GM21737 (cell line): ENCODE measurements around the gene KLHL22.

ENCODE experiments used
- ATAC-seq: cut with Tn5 transposase; IDR thresholded peaks from one replicate; pipeline ENCODE4 v1.9.1; 2021; ENCODE audit warnings: mild to moderate bottlenecking, moderate library complexity; ENCODE audit not compliant: unreplicated experiment

Gene KLHL22

DNA sequence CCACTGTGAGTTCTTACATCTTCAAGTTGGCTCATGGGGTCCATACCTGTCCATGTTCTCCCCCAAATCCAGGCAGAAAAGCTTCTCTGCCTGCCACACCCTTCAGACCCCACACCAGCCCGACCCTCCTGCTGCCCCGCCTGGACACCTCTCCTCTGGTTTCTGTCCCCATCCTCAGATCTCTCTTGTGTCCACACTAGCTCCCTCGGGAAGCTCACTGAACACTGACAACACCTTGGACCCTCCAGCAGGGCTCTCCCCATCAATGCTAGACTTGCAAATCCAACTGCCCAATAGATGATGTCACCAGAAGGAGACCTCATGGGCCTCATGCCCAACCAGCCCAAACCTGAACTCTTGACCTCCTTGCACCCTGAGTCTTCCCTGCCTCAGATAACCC lies 60.8 kb downstream of the KLHL22 start:
- no peak for ATAC-seq

DNA sequence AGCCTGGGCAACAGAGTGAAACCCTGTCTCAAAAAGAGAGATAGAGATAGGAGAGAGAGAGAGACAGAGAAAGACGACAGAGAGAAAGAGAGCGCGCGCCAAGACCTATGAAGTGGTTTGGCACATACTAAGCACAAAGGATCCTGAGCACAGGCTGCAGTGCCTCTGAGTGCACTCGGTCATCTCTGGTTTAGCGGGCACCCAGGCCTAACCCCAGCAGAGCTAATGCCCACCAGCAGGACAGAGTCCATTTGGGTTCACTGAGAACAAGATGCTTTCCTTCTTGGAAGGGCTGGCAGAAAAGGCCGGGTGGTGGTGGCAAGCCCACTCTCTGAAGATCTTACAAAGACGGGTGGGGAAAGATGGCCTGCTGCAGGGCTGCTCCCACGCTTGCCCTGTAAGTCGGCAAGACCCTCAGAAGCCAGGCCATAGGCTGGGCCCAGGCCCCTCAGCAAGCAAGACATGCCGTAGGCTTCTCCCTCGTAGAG lies 61.3 kb downstream of the KLHL22 start:
- no peak for ATAC-seq

DNA sequence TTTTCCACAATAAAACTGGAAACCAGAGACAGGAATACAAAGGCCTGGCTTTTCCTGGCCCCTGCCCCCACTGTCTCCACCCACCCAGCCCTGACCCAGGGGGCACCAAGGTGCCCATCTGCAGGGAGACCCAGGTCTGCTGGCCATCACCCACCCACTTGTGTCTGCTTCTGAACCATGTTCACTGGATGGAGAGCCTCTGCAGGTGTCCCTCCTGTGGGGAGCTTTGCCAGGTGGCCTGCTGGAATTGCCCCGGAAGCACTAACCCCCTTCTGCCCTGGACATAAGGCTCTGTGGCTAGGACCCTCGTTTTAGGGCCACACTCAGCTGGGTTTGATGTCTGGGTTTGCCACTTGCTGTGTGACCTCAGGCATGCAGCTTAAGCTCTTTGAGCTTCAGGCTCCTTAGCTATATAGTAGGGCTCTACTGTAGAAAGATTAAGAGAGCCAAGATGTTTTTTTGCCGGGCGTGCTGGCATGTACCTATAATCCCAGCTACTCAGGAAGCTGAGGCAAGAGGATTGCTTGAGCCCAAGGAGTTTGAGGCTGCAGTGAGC lies 61.8 kb downstream of the KLHL22 start:
- no peak for ATAC-seq

DNA sequence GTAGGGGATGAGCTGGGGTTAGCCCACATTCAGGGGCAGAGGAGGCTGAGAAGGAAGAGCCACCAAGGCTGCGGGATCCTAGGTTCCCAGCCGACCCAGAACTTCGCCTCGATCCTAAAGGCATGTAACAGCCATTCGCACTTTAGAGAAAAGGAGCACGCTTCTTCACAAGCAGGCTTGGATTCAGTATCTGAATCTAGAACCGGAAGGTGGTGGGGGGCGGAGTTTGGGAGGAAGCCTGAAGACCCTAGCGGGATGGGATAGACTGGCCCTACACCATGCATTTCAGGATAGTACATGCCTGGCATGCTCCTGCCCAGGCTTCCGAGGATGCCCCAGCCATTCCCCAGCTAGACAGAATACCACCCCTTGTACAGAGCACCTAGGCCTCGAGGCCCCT lies 62.4 kb downstream of the KLHL22 start:
- ATAC-seq = no peak

DNA sequence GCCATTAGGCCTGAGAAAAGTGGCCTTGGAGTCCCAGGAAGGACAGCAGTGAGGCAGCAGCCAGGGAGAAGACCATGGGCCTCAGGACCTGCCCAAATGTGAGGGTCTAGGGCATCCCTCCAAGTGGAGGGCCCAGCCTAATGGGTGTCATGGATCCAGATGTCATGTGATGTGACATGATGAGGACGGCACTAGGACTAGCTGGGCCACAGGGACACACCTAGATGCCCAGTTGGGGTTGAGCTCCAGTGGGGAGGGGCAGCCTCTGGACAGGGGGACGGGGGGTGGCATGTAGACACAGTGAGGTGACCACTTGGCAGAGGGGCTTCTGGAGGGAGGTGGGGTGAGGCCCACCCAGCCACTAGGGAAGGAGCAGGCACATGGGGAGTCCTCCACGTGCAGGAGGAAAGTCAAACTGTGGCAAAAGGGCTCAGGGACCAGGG lies 63.3 kb downstream of the KLHL22 start:
- no peak for ATAC-seq

DNA sequence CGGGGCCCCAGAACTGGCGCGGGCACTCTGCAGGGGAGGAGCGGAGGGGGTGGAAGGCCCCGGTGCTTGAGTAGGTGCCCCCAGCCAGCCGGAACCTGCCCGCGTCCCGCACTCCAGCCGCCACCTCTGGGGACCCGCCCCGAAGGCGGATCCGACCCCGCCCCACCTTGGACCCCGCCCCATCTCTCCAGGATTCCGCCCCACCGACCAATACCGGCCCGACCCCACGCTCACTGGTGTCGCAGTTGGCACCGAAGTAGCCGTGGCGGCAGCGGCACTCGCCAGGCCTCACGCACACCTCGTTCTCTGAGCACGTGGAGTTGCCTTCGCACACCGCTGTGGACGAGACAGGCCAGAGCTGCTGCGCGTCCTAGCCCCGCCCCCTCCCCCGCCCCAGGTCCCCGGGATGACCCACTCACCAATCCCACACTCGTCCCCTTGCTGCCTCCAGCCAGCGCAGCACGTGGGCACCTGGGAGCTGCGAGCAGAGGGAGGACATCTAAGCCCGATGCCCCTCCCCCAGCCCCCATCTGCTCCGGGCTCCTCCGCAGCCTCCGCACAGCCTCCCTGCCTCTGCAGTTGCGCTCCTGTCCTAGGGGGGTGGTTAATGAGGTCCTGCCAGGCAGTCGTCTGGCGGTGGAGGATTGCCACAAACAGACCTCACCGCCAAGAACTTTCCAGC lies 63.9 kb downstream of the KLHL22 start:
- no peak for ATAC-seq

DNA sequence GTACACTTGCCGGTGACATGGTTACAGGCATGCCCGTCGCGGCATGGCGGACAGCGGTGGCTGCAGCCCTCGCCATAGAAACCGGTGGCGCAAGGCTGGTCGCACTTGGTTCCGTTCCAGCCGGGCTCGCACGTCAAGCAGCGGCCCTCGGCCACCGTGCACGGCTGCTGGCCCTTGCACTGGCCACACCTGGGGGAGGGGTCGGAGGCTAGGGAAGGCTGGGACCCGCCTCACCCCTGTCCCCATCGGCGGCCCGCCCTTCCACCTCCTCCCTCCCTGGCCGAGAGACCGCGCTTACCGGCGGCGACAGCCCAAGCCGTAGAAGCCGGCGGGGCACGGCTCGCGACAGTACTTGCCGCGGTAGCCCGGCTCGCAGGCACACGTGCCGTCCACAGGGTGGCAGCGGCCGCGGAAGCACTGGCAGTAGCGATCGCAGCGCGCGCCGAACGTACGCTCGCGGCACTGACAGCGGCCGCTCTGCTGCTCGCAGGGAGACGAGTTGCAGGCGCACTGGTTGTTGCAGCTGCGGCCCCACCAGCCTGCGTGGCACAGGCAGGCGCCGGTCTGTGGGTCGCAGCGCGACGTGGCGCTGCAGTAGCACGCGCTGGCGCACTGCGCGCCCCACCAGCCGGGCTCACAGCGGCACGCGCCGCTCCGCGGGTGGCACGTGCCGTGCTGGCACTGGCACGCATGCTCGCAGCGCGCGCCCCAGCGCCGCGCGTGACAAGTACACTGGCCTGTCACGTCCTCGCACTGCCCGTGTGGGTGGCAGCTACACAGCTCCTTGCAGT lies 64.7 kb downstream of the KLHL22 start:
- ATAC-seq = no peak

DNA sequence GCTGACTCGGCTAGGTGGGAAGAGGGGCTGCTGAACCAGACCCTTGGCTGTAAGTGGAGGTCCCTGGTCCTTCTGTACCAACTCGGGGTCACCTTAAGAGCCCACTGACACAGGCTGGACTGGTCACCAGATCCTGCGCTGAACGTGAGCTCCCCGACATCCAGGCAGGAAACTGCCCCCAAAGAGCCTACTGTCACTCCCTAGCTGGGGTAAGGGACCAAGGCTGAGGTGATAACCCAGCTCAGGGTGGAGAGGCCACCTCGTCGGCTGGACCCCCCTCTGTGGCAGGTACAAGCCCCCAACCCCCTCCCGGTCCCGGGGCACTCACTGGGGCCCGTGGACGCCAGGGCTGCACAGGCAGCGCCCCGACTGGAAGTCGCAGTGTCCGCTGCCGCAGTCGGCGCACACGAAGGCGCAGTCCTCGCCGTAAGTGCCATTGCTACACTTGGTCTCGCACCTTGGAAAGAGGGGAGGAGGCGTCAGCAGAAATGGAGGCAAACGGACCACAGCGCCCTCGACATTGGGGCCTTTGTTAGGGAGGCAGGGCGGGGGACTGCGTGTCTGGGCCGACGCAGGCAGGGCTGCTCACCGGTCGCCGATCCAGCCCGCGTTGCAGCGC lies 65.4 kb downstream of the KLHL22 start:
- ATAC-seq = no peak

DNA sequence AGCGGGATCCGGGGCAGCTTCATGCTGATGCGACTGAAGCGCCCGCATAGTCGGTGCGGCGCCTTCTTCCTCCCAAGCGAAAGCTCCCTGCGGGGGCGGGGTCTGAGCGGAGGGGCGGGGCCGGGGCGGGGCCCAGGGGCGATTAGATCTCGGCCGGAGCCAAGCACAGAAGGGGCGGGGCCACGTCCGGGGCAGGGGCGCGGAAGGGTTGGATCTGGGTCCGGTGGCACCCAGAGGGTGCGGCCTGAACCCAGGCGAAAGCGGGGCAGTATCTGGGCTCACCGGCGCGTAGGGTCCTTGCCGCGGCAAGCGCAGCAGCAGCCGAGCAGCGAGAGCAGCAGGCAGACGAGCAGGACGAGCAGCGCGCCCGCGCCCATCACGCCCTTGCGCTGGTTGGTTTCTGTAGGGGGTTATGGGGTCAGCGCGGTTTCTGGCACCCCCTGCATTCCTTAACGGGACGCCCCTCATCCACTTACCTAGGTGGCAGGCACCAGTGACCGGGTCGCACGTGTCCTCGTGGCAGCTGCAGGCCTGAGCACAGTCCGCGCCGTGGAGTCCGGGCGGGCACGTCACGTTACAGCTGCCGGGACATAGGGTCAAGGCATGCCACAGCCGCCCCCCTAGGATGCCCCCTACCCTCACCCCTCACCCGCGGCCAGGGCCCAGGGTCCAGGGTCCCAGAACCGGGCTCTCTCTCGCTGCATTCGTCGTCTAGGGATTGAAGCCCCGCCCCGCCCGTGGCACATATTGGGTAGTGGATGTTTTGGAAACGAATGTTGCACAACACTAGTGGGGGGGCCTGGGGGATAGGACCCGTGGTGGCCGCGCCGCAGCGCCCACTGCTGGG lies 66.1 kb downstream of the KLHL22 start:
- no peak for ATAC-seq

DNA sequence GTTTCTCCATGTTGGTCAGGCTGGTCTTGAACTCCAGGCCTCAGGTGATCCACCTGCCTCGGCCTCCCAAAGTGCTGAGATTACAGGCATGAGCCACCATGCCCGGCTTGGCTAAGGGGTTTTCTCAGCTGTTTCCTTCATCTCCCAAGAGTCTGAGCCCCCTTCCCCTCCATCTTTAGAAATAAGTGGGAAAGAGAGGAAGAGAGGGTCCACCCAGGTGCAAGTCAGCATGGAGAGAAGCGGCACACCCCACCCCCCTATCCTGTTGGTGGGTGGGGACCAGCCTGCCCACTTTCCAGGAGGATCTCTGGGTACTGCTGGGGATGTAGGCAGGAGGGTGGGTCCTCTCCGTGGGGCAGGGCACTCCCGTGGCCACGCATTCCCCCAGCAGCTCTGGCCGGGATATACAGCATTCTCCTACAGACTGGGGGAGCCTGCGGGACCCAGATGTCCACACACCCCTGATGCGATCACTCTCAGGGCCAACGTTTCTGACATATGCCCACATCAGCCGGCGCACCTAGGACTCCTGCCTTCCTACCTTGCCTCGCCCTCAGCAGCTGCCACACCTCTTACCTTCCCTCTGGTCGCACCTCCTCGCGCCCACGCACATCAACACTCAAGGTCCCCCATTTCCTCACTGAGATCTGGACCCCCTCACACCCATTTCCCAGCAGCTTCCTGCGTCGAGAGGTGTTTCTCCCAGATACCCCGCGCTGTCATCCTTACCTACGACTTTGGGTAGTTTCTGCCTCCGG lies 66.9 kb downstream of the KLHL22 start:
- ATAC-seq = no peak

DNA sequence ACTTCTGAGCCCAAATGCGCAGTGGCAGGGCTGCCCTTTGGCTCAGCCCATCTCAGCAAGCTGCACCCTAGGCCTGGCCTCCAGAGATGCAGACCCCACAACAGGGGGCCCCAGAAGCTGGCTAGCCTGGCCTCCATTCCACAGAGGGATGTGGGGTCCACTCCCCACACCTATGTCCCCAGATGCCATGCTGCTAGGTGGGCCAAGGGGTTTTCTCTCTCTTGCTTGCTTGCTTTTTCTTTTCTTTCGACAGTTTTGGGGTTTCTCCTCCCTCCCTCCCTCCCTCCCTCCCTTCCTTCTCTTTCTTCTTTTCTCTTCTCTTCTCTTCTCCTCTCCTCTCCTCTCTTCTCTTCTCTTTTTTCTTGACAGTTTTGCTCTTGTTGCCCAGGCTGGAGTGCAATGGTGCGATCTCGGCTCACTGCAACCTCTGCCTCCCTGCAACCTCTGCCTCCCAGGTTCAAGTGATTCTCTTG lies 67.6 kb downstream of the KLHL22 start:
- ATAC-seq = no peak

DNA sequence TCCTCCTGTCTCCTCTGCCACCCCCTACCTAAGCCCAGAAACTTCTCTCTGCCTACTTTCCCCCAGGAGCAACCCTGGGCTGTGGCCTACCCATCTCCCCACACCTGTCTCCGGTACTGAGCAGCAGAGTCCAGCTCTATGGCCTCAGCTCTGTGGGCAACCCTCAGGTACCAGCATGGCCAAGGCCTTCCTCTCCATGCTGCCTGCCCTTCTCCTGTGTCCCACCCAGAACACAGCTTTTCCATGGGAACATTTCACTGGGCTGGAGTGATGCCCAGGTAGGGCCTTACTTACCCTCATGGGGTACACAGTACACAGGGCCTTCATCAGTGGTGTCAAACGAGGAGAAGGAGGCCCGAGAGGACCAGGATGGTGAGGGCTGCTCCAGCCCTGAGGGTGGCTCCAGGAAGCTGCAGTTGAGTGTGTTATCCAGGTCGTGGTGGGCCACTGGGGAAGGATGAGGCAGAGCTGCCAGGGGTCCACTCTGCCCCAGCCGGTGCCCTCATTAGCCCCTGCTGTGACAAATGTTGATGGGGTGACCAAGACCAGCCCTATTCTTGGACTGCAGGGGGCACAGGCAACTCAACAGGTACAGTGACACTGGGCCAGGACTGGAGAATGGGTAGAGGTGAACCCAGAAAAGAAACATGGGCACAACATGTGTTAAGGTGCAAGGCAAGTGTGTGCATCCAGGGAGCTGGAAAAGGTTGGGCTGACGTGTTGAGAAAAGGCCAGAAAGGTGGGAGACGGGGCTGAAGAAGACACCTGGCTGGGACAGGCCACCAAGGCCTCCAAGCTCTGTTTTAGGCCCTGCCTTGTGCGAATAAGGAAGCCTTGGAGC lies 68.3 kb downstream of the KLHL22 start:
- no peak for ATAC-seq

DNA sequence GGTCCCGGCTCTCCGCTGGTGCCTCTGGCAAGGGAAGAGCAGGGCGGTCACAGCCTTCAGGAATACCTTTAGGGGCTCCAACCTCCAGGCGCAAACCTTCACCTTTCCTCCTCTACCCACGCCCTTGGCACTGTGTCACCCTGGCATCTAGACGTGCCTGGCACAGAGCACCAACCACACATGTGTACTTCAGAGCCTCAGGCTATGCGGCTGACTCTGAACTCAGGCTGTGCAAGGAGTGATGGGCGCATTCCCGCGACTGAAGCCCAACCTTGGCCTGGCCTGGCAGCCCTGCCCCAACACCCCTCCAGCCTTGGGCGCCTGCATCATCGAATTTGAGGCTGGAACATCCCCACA lies 69.4 kb downstream of the KLHL22 start:
- ATAC-seq = no peak

DNA sequence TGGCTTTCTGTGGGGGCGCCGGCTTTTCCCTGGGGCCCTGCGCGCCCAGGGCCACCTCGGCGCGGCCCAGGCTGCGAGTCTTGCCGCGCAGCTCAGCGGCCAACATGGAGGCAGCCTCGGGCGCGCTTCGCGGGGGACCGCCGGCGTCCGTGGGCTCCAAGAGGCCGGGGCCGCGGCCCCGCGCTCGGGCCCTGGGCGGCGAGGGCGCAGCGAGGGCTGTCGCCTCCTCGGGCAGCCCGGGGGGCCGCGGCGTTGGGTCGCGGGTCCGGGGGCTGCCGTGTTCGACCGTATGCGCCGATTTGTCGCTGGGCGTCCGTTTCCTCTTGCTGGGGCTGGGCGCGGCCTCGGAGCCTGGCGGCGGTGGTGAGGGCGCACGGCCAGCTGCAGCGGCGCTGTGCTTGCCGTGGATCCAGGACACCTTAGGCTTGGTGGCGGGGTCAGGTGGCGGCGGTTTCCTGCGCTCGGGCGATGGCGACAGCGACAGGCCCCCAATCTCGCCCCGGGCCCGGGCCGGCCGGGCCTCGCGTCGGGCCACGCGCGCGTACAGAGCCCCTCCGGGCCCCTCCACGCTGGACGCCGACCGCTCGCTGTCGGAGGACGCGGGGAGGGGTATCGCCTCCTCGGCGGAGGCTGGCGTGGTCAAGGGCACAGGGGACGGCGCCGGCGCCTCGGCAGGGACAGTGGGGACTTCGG lies 69.9 kb downstream of the KLHL22 start:
- ATAC-seq = no peak

DNA sequence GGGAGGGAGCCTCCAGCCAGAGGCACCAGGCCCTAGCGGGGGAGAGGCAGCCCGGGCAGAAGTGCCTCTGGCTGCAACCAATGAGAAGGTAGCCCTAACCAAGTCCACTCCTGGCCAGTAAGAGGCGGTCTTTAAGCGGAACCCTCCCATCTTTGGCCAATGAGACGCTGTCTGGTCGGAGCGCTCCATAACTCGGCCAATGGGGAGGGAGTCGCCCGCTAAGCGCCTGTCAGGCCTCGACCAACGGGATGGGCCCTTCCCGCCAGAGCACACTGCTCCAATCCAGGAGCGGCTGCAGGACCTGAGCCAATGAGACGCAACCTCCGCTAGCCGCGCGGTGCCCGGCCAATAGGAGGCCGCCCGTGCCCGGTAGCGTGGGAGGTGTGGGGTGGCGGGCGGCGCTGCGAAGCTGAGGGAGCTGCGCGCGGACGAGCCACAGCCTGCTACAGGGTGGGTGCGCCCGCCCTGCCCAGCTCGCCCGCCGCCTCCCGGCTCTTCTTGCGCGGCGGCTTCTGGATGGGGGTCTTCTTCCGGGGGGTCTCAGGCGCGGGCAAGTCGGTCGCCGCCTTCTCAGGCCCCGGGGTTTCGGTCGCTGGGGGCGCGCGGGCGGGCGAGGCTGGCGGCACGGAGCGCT lies 70.5 kb downstream of the KLHL22 start:
- ATAC-seq = no peak

DNA sequence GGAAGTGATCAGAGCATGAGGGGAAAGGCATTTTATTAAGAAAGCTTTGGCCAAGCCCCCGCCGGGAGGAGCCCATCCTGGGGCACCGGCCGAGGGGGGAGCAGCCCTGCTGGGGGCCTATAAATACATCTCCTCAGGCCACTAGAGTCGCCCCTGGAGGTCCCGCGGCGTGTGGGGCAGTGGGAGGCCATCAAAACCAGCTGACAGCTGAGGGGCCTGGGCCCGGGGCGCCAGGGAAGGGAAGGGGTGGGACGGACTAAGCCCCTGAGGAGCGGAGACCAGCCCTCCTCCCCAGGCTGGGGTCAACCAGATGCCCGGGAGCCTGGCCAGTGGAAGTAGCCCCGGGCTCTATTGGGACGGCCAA lies 71.0 kb downstream of the KLHL22 start:
- no peak for ATAC-seq

DNA sequence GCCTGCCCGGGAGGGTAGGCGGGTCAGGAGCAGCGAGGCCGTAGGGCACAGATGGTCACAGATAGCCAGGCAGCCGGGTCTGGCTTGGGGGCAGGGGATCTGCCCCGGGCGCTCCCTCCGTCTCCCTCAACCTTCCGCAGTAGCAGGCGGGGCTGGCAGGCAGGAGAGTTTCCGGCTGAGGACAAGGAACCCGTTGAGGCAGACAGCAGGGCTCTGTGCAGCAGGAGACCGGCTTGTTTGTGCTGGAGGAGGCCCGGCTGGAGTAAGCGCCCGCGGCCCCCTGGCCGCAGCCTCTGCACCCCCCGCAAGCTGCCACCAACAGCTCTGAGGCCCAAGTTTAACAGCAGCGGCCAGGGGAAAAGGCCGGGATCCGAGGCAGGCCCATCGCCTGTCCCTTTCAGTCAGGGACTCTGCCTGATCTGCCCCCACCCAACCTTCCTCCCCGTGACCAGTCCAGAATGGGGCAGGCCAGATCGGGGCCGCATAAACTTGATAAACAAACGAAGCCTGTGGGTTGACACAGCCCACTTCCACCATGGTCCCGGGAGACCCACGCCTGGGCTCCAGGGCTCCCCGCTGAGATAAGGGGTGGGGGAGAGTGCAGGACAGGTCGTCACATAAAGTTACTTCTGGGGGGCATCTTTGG lies 71.6 kb downstream of the KLHL22 start:
- ATAC-seq = no peak
